GM19395 (cell line): ENCODE measurements around the gene TUBG2.

ENCODE experiments used
- ATAC-seq: cut with Tn5 transposase; IDR thresholded peaks from one replicate; pipeline ENCODE4 v1.9.1; 2021; ENCODE audit warnings: mild to moderate bottlenecking, moderate library complexity; ENCODE audit not compliant: unreplicated experiment

The TUBG2 gene

GRCh38 chr17:42676424-42677011 is 17.4 kb downstream of the TUBG2 start, which contains the start of gene PLEKHH3:
Gene PLEKHH3, minus strand, starts transcription at chr17:42676994. Its CDS starts 431 bp downstream, at chr17:42676563.
- ATAC-seq = no peak

DNA sequence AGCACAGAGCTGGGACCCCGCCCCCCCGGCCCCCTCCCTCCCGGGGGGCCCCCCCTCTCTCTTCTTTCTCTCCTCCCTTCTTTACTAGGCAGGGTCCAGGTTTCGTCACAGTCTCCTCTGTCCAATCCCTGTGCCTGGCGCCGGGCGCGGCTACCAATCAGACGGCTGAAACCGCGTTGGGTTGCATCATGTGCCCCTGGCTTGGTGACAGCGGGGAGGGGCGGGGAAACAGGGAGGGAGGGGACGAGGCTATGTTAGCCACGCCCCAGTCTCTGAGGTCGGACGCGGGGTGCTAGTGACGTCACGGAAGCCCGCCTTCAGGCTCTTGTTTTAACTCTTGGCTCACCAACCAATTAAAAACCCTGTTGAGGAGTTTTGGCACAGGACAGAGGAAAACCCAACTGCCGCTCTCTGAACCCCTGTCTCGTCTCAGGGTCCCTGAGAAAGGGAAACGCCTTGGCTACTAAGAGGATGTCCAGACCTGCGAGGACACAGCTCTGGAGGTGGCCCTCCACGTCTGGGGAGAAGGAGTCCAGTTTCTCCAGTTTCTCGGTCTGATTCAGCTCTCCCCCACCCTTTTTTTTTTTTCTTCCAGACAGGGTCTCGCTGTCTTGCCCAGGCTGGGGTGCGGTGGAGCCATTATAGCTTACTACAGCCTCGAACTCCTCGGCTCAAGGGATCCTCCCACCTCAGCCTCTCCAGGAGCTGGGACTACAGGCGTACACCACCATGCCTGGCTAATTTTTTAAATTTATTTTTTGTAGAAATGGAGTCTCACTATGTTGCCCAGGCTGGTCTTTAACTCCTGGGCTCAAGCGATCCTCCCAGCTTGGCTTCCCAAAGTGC is 18.2 kb downstream of the TUBG2 start:
- ATAC-seq = peak; percentile 56

- ATAC-seq = no peak
Observed at GRCh38 chr17:42677921-42678781, 19.1 kb downstream of the TUBG2 start.

DNA sequence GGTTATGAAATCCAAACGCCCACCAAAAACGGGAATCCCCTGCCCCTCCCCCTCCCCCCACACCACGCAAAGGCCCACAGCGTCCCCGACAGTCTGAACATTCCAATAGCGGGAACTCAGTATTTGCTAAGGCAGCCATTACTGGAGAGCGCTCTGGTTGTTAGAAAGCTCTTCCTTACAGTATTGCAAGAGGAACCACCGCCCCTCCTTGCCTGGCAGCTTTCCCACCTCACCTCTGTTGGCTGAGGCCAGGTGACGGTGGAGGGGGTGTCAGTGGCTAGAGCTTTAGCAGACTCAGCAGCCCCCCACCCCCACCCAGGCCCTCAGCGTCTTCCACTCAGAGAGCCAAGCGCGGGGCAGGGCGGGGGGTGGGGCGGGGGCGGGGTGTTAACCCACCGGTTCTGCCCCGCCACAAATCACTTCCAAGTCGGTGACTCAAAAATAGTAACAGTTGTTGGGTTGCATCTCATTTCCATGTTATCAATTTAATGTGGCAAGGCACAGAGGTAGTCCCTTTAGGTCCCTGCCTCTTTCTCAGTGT is 19.9 kb downstream of the TUBG2 start:
- ATAC-seq = no peak

DNA sequence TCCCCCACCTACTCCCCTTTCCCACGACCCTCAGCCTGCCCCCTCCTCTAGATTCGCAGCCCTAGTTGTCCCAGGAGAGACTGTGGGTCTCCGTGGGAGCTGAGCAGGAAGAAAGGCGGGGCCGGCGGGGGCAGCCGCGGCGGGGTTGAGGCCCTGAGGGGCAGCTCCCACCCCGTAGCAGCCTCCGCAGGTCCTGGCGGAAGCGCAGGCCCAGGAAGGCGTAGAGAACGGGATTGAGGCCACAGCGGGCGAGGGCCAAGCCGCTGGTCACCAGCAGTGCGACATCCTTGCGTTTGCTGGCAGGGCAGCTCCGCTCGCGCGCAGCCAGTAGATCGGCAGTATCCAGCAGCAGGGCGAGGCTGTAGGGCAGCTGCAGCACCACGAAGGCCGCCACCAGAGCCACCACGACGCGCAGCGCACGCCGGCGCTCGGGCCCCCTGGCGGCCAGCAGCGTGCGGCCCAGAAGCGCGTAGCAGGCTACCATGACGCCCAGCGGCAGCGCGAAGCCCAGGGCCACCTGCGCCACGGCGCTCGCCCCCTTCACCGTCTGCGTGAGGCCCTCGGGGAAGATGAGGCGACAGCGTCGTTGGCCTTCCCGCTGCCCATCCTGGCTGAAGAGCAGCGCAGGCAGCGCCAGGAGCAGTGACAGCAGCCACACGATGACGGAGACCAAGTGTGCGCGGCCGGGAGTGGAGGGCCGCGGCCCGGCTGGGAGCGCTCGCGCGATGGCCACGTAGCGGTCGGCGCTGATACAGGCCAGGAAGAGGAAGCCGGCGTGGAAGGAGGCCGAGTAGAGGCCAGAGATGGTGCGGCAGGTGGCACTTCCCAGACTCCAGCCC is 20.6 kb downstream of the TUBG2 start:
- ATAC-seq = no peak

- ATAC-seq = no peak
Observed at GRCh38 chr17:42680331-42680808, 21.3 kb downstream of the TUBG2 start.

GRCh38 chr17:42681976-42682721 is 23.1 kb downstream of the TUBG2 start, which contains the start of gene CNTNAP1:
Gene CNTNAP1, plus strand, starts transcription at chr17:42682531. Its CDS starts 299 bp downstream, at chr17:42682830.
- ATAC-seq = no peak

DNA sequence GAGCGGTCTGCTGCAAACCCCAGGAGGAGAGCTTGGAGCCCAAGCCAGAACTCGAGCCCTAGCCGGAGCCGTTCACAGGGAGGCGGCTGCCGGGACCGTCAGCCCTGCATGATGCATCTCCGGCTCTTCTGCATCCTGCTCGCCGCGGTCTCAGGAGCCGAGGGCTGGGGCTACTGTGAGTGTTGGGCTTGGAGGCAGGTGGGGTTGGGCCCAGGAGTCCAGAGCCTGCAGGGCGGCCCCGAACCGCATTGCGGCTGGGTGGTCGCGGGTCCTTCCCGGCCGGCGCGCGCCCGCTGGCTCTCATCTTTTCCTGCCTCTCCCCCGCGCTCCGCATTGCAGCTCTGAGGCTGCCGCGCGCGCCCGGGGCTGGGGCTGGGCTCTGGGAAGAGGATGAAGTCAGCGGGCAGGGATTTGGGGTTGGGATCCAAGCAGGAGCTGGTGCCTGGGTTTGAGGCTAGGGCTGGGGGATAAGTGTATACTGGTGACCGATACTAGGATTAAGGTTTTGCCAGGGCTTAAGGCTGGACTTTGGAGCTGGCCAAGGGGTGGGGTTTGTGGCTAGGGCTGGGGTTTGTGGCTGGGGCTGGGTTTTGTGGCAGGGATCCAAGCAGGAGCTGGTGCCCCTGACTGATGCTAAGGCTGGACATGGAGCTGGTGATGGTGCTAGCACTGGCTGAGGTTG is 23.8 kb downstream of the TUBG2 start:
- no peak for ATAC-seq

DNA sequence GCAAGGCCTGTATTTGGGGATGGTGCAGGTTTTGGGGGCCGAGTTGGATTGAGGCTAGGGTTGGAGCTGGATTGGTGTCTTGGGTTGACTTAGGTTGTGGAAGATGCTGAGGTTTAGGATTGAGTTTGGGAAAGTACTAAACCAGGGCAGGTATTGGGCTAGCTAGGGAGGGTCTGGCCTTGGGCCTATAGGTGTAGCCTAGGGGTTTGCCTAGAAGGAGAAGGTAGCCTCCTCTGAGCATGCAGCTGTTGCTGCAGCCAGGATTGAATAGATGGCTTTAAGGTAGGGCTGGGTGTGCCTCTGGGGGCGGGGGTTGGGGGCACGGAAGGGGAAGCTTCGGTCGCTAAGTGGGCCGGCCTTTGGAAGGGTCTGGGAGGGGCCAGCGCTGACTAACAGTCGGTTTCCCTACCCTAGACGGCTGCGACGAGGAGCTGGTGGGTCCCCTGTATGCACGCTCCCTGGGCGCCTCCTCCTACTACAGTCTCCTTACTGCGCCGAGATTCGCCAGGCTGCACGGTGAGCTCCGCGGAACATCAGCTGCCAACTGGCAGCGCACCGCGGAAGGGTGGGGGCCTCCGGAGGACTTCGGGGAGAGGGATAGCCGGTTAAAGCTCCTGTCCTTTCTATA is 24.4 kb downstream of the TUBG2 start:
- ATAC-seq = no peak

GRCh38 chr17:42684929-42685556 is 26.0 kb downstream of the TUBG2 start:
- no peak for ATAC-seq

DNA sequence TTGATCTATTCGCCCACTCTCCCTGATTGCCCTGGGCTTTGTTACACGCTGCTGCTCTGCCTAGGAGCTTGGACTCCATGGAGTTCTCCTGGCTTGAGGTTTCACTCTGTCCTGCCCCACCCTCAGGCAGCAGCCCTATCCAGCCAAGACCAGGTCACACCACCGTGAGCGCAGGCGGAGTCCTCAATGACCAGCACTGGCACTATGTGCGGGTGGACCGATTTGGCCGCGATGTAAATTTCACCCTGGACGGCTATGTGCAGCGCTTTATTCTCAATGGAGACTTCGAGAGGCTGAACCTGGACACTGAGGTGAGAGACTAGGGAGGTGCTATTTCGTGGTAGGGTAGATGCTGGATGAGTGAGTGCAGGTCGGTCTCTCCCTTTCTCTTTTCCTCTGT is 26.7 kb downstream of the TUBG2 start:
- no peak for ATAC-seq

GRCh38 chr17:42686520-42687128 is 27.5 kb downstream of the TUBG2 start:
- no peak for ATAC-seq

DNA sequence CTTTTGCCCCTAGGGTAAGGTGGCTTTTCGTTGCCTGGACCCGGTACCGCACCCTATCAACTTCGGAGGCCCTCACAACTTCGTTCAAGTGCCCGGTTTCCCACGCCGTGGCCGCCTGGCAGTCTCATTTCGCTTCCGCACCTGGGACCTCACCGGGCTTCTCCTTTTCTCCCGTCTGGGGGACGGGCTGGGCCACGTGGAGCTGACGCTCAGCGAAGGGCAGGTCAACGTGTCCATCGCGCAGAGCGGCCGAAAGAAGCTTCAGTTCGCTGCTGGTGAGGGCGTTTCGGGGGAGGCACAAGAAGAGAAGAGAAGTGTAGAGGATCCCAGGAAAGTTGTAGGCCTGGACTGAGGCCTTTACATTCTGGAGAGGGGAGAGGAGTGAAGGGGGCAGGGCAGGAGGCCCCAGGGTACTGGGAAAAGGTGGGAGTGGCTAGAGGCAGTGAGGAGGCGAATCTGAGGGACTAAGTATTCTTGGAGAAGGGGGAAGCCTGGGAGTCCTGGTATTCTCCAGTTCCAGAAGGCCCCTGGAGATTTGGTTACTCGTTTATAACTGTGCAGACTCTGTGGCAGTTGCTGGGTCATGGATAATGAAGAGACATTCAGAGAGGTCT is 28.7 kb downstream of the TUBG2 start:
- no peak for ATAC-seq

DNA sequence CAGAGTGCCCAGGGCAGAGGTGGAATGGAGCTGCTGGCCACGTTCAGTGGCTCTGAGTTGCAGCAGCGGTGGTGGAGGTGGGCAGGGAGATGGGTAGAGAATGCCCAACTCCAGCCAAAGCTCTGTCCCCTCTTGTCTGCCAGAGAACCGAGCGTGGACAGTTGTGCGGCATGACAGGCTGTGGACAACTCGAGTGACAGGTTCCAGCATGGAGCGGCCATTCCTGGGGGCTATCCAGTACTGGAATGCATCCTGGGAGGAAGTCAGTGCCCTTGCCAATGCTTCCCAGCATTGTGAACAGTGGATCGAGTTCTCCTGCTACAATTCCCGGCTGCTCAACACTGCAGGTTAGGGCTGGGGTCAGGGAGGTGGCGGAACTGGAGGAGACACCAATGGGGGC is 31.5 kb downstream of the TUBG2 start:
- ATAC-seq = no peak

DNA sequence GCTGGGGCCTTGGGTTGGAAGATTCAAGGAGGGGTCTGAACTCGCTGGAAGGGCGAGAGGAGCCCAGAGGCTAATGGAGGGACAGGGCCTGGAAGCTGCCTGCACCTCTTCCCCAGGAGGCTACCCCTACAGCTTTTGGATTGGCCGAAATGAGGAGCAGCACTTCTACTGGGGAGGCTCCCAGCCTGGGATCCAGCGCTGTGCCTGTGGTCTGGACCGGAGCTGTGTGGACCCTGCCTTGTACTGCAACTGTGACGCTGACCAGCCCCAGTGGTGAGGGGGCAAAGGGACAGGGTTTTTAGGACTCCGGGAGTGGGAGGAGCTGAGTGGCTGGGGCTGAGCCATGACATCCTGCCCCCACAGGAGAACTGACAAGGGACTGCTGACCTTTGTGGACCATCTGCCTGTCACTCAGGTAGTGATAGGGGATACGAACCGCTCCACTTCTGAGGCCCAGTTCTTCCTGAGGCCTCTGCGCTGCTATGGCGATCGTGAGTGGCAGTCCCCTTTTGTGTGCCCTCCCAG is 32.0 kb downstream of the TUBG2 start:
- no peak for ATAC-seq

DNA sequence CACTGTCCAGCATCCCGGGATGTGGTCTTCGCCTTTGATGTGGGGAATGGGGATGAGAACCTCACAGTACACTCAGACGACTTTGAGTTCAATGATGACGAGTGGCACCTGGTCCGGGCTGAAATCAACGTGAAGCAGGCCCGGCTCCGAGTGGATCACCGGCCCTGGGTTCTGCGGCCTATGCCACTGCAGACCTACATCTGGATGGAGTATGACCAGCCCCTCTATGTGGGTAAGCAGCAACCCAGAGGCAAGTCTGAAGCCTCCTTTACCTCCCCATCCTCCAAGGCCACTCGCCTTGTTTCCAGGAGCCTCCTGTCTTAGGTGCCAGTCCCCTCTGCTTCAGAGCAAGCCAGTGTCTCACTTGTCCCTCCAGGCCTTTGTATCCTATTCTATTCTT is 33.4 kb downstream of the TUBG2 start:
- ATAC-seq = no peak

DNA sequence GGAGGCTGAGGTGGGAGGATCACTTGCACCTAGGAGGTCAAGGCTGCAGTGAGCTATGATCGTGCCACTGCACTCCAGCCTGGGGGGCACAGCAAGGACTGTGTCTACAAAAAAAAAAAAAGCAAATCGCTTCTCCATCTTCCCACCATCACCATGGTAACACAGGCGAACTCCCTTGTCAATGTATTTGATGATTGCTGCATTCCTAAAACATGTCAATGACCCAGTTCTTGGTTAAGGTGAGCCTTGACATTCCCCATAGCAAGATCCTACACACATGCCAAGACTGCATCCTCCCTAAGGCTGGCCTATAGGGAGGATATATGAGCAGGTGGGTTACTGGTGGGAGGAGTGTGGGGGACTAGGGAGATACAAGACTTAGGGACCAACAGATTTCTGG is 35.4 kb downstream of the TUBG2 start:
- ATAC-seq = no peak
